OCI-LY1 (cell line): ENCODE results near the gene NFASC.

Experiments used
- H2AFZ ChIP-seq: fragments of 200-600 bp; sonication (generic), shearing (Covaris generic); 2 replicates; pipeline ENCODE4 v1.6.0; 2014; ENCODE audit warnings: antibody characterized with exemption, mild to moderate bottlenecking, low read length
- H3F3A ChIP-seq: fragments of 200-600 bp; sonication (generic), shearing (Covaris generic); 2 replicates; pipeline ENCODE4 v1.6.0; 2014; ENCODE audit warnings: mild to moderate bottlenecking, antibody characterized with exemption, low read length, moderate library complexity; ENCODE audit not compliant: insufficient read depth
- H3K27ac ChIP-seq: fragments of 200-600 bp; sonication (generic); 2 replicates; pipeline ENCODE4 v1.5.1; 2014; ENCODE audit warnings: low read length, mixed run types, mild to moderate bottlenecking, low read depth; ENCODE audit not compliant: poor library complexity, severe bottlenecking
- H3K27me3 ChIP-seq: fragments of 200-600 bp; sonication (generic); 2 replicates; pipeline ENCODE4 v1.6.0; 2014; ENCODE audit warnings: antibody characterized with exemption, mild to moderate bottlenecking, low read length, moderate library complexity; ENCODE audit not compliant: insufficient read depth
- H3K36me3 ChIP-seq: fragments of 200-600 bp; sonication (generic); 2 replicates; pipeline ENCODE4 v1.6.1; 2014; ENCODE audit warnings: mild to moderate bottlenecking, antibody characterized with exemption, low read length, moderate library complexity, mixed read lengths; ENCODE audit not compliant: insufficient read depth
- H3K4me1 ChIP-seq: fragments of 200-600 bp; sonication (generic); 2 replicates; pipeline ENCODE4 v1.5.1; 2014; ENCODE audit warnings: mild to moderate bottlenecking, low read length, moderate library complexity; ENCODE audit not compliant: insufficient read depth, severe bottlenecking
- H3K4me2 ChIP-seq: fragments of 200-600 bp; sonication (generic), shearing (Covaris generic); 2 replicates; pipeline ENCODE4 v1.6.1; 2014; ENCODE audit warnings: low read length
- H3K4me3 ChIP-seq: fragments of 200-600 bp; sonication (generic); 2 replicates; pipeline ENCODE4 v1.5.1; 2014; ENCODE audit warnings: low read length, low read depth, mild to moderate bottlenecking, mixed read lengths; ENCODE audit not compliant: poor library complexity, severe bottlenecking
- H3K79me2 ChIP-seq: fragments of 200-600 bp; shearing (Covaris generic); 2 replicates; pipeline ENCODE4 v1.6.1; 2016; ENCODE audit warnings: mixed run types, low read length, mixed read lengths; ENCODE audit not compliant: insufficient read depth
- H3K9ac ChIP-seq: fragments of 200-600 bp; sonication (generic), shearing (Covaris generic); 2 replicates; pipeline ENCODE4 v1.6.1; 2014; ENCODE audit warnings: mild to moderate bottlenecking, low read length, mixed read lengths
- H3K9me2 ChIP-seq: fragments of 200-600 bp; sonication (generic), shearing (Covaris generic); 2 replicates; pipeline ENCODE4 v1.6.1; 2014; ENCODE audit warnings: low read depth, mild to moderate bottlenecking, low read length, mixed read lengths
- H3K9me3 ChIP-seq: fragments of 200-600 bp; shearing (Covaris generic); 2 replicates; pipeline ENCODE4 v1.6.1; 2014; ENCODE audit warnings: low read length, mixed read lengths
- H4K20me1 ChIP-seq: fragments of 200-600 bp; sonication (generic), shearing (Covaris generic); 2 replicates; pipeline ENCODE4 v1.6.0; 2016; ENCODE audit warnings: mild to moderate bottlenecking, low read length; ENCODE audit not compliant: insufficient read depth
- EZH2 ChIP-seq: fragments of 200-600 bp; sonication (generic), shearing (Covaris generic); IDR thresholded peaks from 2 replicates; pipeline ENCODE4 v1.8.0; 2017; ENCODE audit warnings: borderline replicate concordance, mixed run types, mild to moderate bottlenecking, antibody characterized with exemption, low read length, moderate library complexity, mixed read lengths
- TF ChIP-seq, protein P1 (sequence below): fragments of 200-600 bp; sonication (generic), shearing (Covaris generic); IDR thresholded peaks from 2 replicates; pipeline ENCODE4 v1.5.1; 2017; ENCODE audit warnings: mild to moderate bottlenecking, antibody characterized with exemption, low read length, moderate library complexity, mixed read lengths

The NFASC gene

DNA sequence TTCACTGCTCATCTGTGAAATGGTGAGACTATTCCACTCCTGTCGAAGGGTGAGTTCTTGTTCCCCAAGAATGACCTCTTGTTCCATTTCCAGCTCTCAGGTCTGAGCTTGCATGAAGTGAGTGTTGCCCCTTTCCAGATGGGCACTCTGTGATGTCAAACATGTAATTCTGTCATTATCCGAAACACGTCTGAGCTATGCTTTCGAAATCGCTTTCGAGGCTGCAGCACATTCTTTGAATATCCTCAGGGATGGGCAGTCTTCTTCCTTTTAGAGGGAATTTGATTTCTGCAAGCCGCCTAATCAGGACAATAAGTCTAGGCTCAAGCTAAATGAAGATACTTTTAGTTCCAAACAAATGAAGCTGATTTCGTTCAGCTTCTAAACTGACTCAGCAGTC lies 15.1 kb downstream of the NFASC start:
- Histone ChIP-seq H3K4me3 (no peak overlapping the region), H3K36me3 (no peaks in the 10 kb centered on the region), H3F3A (no peaks in the 10 kb centered on the region), H3K9me2 (no peaks in the 10 kb centered on the region), H4K20me1 (no peaks in the 10 kb centered on the region), H3K79me2 (no peaks in the 10 kb centered on the region), H3K4me2 (no peak overlapping the region), H3K4me1 (no peaks in the 10 kb centered on the region), H3K27me3 (0 out of 2 replicates have a peak, but pooled peaks cover 7% of the 10 kb centered on the region), H3K9me3 (no peaks in the 10 kb centered on the region), H3K27ac (no peak overlapping the region), H3K9ac (no peak overlapping the region), H2AFZ (no peak overlapping the region)
- TF ChIP-seq, protein P1, sequence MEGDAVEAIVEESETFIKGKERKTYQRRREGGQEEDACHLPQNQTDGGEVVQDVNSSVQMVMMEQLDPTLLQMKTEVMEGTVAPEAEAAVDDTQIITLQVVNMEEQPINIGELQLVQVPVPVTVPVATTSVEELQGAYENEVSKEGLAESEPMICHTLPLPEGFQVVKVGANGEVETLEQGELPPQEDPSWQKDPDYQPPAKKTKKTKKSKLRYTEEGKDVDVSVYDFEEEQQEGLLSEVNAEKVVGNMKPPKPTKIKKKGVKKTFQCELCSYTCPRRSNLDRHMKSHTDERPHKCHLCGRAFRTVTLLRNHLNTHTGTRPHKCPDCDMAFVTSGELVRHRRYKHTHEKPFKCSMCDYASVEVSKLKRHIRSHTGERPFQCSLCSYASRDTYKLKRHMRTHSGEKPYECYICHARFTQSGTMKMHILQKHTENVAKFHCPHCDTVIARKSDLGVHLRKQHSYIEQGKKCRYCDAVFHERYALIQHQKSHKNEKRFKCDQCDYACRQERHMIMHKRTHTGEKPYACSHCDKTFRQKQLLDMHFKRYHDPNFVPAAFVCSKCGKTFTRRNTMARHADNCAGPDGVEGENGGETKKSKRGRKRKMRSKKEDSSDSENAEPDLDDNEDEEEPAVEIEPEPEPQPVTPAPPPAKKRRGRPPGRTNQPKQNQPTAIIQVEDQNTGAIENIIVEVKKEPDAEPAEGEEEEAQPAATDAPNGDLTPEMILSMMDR: no peak
- TF ChIP-seq EZH2: no peak

DNA sequence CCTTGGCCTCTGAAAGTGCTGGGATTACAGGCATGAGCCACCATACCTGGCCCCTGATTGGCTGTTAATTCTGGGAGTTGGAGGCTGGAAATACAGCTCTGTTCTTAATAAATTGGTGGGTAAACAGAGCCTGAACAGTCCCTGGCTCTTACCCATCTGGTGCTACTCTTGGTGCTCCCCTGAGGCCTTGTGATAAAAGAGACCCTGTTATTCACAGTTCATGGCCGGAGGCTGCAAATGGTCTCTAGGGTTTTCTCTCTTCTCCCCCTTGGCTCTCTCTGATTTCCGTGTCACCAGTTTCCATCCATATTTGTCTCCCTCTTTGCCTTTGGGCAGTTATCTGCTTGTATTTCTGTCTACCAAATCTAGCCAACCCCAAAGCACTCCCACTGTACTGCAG lies 17.2 kb downstream of the NFASC start:
- H3K4me1 ChIP-seq: no peaks in the 10 kb centered on the region
- H3K9me2 ChIP-seq: no peaks in the 10 kb centered on the region
- H2AFZ ChIP-seq: no peak overlapping the region
- no peak for TF ChIP-seq EZH2
- TF ChIP-seq, protein P1: no peak
- no peak overlapping the region for H3K4me2 ChIP-seq
- H4K20me1 ChIP-seq: no peaks in the 10 kb centered on the region
- H3K4me3 ChIP-seq: no peak overlapping the region
- H3F3A ChIP-seq: no peaks in the 10 kb centered on the region
- H3K9me3 ChIP-seq: no peaks in the 10 kb centered on the region
- no peaks in the 10 kb centered on the region for H3K79me2 ChIP-seq
- H3K36me3 ChIP-seq: no peaks in the 10 kb centered on the region
- H3K27me3 ChIP-seq: no peaks in the 10 kb centered on the region
- no peak overlapping the region for H3K9ac ChIP-seq
- H3K27ac ChIP-seq: no peak overlapping the region

DNA sequence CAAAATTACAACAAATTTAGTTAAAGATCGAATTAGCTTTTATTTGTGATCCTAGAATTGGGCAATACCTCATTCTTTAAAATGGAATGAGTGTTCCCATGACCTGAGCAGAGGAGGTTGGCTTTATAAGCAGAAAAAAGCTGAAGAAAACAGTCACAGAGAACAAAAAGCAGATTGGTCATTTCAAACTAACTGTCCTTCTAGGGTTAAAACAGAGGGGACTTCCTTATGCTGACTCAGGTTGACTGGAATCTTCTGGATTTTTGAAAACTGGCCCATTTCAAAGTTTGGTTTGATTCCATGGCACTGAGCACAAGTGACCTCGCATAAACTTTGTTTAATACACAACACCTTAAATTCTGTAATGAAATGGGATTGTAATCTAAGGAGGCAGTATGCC lies 17.6 kb downstream of the NFASC start:
- H3K4me2 ChIP-seq: no peak overlapping the region
- no peaks in the 10 kb centered on the region for H4K20me1 ChIP-seq
- no peaks in the 10 kb centered on the region for H3K9me2 ChIP-seq
- no peaks in the 10 kb centered on the region for H3F3A ChIP-seq
- no peak overlapping the region for H2AFZ ChIP-seq
- H3K36me3 ChIP-seq: no peaks in the 10 kb centered on the region
- H3K79me2 ChIP-seq: no peaks in the 10 kb centered on the region
- no peaks in the 10 kb centered on the region for H3K4me1 ChIP-seq
- H3K4me3 ChIP-seq: no peak overlapping the region
- H3K27me3 ChIP-seq: no peaks in the 10 kb centered on the region
- TF ChIP-seq EZH2: no peak
- TF ChIP-seq, protein P1: no peak
- H3K9me3 ChIP-seq: no peaks in the 10 kb centered on the region
- no peak overlapping the region for H3K9ac ChIP-seq
- no peak overlapping the region for H3K27ac ChIP-seq
